Ovary (tissue), 3 donors: ENCODE measurements around the gene ZNF367.

Source experiments
- CTCF ChIP-seq, 3 donors: fragments of 450-650 bp in 2 of 3; fragments of 200-600 bp in 1 of 3; IDR thresholded peaks; one replicate each; pipeline versions ENCODE4 v1.5.1 to v1.8.0; 2016 to 2022; ENCODE audit warnings: antibody characterized with exemption in 3 of 3, mild to moderate bottlenecking in 1 of 3
- POLR2A ChIP-seq: fragments of 450-650 bp; IDR thresholded peaks from one replicate; pipeline ENCODE4 v1.6.1; 2017; ENCODE audit warnings: antibody characterized with exemption, mild to moderate bottlenecking, moderate library complexity
- donor health status: DM: no; HTN: no; CAD: no.

GRCh38 chr9:96345551-96345950, 72.6 kb downstream of the ZNF367 start:
- no peak for TF ChIP-seq CTCF (IDR thresholded peaks at IDR 0.05)
- no peak for TF ChIP-seq POLR2A
